Fibroblast of skin of back (primary cell): ENCODE measurements around the gene EZH1.
"Not testable (repeated sequence)": the region's sequence is repeated elsewhere in the genome, so short reads cannot be mapped to it uniquely, and the experiment has no call there.

Experiments used
- DNase-seq: peaks from one replicate; pipeline ENCODE4 v3.0.0-alpha.2; 2013

Gene EZH1

DNA sequence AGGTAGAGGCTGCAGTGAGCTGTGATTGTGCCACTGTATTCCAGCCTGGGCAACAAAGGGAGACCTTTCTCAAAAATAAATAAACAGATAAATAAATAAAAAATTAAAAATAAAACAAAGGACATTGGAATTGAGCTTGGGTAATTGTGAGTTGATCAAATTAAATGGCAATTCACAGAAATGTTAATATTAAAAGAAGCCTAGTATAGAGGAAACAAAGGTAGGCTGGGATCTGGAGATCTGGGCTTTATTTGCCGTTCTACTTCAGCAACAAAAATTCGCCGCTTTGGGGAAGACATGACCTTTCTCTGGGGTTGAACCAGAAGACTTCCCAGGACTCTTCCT, 28.1 kb upstream of the EZH1 start:
- DNase-seq, result no peak

DNA sequence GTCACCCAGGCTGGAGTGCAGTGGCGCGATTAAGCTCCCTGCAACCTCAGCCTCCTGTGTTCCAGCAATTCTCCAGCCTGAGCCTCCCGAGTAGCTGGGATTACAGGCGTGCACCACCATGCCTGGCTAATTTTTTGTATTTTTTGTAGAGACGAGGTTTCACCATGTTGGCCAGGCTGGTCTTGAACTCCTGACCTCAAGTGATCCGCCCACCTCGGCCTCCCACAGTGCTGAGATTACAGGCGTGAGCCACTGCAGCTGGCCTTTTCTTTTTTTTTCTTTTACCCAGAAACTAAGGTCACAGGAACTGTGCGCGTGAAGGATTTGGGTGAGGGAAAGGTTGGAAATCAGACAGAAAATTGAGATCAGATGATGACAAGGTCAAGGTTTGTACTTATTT, 25.1 kb upstream of the EZH1 start:
- DNase-seq, result not testable (repeated sequence)

DNA sequence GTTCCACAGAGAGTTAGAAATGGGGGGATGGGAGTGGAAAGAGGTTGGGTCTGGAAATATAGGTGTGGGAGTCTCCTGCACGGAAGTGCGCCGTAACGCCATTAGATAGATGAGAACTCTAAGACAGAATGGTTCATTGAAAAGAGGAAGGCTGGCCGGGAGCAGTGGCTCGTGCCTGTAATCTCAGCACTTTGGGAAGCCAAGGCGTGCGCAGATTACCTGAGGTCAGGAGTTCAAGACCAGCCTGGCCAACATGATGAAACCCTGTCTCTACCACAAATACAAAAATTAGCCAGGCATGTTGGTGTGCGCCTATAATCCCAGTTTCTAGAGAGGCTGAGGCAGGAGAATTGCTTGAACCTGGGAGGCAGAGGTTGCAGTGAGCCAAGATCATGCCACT, 23.2 kb upstream of the EZH1 start:
- DNase-seq, result not testable (repeated sequence)

DNA sequence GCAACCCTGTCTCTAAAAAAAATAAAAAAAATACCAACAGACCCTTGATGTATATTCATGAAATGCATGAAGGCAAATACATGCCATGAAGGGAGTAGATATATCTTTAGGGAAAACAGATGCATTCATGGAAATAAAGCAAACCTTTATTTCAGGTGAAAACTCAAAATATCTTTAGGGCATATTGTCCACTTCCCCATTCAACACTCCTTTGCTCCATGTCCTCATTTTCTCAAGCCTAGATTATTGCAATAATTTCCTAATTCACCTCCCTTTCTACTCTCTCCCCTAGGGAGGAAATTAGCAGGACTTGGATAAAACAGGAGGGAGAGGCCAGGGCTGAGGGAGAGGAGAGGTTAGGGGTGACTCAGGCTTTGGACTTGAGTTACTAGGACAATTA, 22.7 kb upstream of the EZH1 start:
- DNase-seq, result no peak

- no peak for DNase-seq
These were observed 21.3 kb upstream of the EZH1 start for GRCh38 chr17:42766124-42766523.

- no peak for DNase-seq
These were observed 16.8 kb upstream of the EZH1 start for GRCh38 chr17:42761638-42762037.

DNA sequence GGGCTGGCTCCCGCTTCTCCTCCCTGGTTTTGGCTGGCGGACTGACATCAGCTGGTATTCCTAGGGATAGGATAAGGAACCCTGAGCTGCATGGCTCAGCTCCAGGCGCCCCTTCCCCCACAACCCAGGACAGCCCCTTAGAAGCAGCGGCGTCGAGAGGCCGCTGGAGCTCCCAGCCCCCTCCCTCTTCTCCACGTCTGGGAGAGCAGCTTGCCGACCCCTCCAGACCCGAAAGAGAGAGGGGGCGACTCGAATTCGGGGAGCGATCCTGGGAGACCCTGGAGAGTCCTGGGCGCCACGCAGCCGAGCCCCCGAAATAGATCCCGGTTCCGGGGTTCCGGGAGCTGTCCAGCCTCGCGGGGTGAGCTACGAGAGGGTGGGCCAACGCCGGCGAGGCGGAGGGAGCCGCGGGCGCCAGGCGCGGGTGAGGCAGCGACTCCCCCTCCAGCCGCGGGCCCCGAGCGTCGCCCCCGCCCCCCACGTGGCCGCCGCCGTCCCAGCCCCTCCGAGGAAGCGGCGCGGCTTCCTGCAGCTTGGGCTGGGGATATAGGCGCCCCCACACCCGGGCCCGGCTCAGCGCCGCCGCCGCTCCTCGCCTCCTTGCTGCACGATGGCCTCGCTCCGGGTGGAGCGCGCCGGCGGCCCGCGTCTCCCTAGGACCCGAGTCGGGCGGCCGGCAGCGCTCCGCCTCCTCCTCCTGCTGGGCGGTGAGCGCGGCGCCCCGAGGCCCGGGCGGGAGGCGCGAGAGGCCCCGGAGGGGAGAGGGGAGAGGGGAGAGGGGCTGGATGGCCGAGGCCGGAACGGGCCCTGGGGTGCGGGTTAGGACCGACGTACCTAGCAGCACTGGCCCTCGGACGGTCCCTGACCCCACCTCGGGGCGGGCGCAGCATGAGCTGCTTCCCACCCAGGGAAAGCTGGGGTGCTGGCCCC, 16.1 kb upstream of the EZH1 start, which contains the start of gene RAMP2:
Gene RAMP2, plus strand, starts transcription at position 576 of the 930 bp plus-strand sequence. Its CDS starts 35 bp downstream, at position 611.
- DNase-seq, result peak; percentile 27

- no peak for DNase-seq
These were observed 15.3 kb upstream of the EZH1 start for GRCh38 chr17:42759982-42760651.

GRCh38 chr17:42754782-42755181, 9.9 kb upstream of the EZH1 start:
- no peak for DNase-seq

DNA sequence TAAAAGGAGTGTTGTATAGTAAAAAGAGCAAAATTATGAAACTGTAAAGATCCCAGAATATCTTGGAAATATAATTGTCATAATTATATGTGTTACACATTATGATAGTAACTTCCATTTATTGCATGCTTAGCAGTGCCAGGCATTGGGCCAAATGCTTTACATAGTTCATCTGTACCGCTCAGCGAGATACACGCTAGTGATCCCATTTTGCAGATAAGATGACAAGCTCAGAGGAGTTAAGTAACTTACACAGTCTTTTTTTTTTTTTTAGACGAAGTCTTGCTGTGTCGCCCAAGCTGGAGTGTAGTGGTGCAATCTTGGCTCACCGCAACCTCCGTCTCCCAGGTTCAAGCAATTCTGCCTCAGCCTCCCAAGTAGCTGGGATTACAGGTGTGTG, 6.8 kb upstream of the EZH1 start:
- peak; percentile 28 for DNase-seq

- DNase-seq, result no peak
These were observed 6.0 kb upstream of the EZH1 start for GRCh38 chr17:42750739-42751344.

GRCh38 chr17:42748908-42749798, 4.3 kb upstream of the EZH1 start:
- no peak for DNase-seq

GRCh38 chr17:42748202-42748907, 3.5 kb upstream of the EZH1 start:
- DNase-seq, result no peak

DNA sequence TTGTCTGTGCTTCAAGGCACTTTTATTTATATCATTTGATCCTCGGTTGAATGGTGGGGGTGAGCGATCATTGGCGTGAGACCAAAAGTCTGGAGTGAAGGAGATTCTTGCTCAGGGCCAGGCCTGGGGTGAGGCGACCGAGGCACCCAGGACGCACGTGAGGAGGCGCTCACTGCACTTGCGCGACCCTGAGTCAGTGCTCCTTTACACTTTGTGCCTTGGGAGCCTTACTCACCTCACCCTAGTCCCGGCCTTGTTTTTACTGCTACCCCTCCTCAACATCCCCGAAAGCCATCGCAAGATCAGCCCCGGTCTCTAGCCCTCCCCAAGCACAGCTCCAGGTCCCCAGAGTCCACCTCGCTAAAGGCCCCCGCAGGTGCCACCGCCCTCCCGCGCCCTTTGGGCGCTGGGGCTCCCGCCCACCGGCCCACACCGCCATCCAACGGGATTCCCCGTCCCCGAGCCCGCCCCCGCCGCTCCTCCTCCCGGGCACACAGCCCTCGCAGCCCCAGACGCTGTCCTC, 496 bp downstream of the EZH1 start:
- peak; percentile 56 for DNase-seq

GRCh38 chr17:42743595-42744282, 1.1 kb downstream of the EZH1 start:
- no peak for DNase-seq

DNA sequence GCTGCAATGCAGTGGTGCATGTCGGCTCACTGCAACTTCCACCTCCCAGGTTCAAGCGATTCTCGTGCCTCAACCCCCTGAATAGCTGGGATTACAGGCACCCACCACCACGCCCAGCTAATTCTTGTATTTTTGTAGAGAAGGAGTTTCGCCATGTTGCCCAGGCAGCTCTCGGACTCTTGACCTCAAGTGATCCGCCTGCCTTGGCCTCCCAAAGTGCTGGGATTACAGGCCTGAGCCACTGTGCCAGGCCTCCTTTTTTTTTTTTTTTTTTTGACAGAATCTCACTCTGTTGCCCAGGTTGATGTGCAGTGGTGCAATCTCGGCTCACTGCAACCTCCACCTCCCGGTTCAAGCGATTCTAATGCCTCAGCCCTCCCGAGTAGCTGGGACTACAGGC, 1.9 kb downstream of the EZH1 start:
- not testable (repeated sequence) for DNase-seq

DNA sequence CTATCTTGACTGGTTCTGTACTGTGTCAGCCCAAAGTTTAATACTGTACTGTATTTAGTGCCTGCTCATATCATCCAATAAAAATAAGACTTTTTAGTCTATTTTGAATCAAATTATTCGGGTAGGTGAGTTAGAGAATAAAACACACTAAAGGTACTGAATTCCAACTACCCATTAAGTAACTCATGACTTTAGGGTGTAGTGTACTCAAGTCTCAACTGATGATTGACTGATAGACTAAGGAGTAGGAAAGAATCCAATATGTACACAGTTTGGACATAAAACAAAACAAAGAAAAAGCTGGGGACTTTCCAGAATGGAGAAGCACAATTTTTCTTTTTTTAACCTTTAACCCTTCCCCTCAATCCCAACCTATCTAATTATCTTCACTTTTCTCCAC, 4.1 kb downstream of the EZH1 start:
- no peak for DNase-seq

DNA sequence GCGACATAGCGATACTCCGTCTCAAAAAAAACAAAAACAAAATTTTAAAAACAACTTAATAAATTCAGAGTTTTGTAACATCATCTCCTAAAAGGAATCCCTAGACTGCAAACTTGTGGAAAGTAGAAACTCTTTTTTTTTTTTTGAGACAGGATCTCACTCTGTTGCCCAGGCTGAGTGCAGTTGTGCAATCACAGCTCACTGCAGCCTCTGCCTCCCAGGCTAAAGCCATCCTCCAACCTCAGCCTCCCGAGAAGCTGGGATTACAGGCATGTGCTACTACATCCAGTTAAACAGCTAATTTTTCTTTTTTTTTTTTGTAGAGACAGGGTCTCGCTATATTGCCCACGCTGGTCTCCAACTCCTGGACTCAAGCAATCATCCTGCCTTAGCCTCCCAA, 19.7 kb downstream of the EZH1 start:
- DNase-seq, result no peak

DNA sequence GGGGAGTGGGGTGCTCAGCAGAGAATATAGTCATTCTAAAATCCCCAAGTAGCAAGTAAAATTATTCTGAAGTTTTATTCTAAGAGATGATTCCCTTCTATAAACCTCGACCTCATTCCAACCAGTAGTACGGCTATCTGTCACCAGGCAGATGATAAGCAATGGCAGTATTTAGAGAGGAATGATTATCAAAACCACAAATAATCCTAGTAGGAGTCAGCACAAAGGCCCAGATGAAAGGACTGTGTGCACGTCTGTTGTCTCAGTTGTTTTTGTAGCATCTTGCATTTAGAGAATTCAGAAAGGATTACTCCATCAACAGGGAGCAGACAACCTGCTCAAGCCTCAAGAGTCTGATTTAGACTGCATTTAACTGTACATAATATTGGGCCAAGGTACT, 21.2 kb downstream of the EZH1 start:
- DNase-seq, result no peak

- peak; percentile 66 for DNase-seq
These were observed 23.8 kb downstream of the EZH1 start for GRCh38 chr17:42720996-42721583.

DNA sequence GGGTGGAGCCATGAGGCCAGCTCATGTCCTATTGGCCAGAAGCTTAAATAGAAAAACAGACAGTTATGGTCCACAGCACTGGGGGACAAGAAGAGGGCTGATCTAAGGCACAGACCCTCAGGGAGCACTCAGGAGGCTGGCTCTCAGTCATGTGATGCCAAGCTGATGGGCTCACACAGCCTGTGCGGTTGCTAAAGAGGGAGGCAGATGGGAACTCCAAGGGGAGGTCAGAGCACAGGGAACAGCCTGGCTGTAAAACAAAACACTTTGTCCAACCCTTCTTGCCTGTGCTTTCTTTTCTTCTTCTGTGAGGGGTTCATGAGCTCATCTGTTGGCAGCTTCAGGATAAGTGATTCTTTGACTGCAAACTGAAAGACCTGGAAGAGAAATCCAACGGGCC, 35.3 kb downstream of the EZH1 start:
- DNase-seq, result no peak
